ENCODE results near the gene HSPD1.

HSPD1 gene

DNA sequence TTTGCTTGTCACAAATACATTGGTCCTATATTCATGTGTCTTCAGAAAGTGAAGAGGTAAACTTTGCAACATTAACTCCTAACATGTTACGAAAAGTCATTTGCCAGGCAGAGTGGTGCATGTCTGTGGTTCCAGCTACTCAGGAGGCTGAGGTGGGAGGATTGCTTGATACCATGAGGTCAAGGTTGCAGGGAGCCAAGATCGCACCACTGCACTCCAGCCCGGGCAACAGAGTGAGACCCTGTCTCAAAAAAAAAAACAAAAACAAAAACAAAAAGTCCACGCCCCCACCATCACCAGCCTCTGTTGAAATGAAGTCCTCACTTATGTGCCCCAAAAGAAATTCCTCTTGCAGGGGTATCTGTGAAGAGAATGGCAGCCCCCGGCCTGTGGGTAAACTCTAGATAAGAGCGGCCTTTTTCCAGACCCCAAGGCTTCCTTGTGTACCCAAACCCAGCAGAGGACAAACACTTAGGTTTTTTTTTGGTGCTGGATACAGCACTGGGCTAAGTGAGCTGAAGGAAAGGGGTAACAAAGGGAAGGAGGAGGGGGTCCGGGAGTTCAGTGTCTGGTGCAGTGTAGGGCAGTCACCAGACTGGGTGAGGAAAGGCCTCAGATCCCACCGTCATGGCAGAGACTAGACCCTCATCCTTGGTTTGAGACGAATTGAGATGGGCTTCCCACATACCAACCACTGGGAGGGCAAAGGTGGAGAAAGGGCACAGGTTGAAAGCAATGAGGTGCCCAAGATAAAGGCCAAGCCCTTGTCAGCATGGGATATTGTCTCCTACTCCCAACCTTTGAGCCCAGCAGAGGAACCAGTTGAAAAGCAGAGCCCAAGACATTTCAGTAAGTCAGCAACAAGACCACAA is 19.2 kb downstream of the HSPD1 start:
- no peak for TF ChIP-seq CTCF (IDR thresholded peaks at IDR 0.05; ENCODE audit: insufficient read depth, low read depth, low read length, missing control alignments)
- no peak overlapping the region for H3K4me3 ChIP-seq (ENCODE audit: low read depth, low read length)
- DNase-seq (ENCODE audit: low read depth): no peak

GRCh38 chr2:197477797-197478196 is 21.8 kb downstream of the HSPD1 start:
- TF ChIP-seq CTCF (IDR thresholded peaks at IDR 0.05; ENCODE audit: insufficient read depth, low read depth, low read length, missing control alignments): no peak
- no peak overlapping the region for H3K4me3 ChIP-seq (ENCODE audit: low read depth, low read length)
- no peak for DNase-seq (ENCODE audit: low read depth)

DNA sequence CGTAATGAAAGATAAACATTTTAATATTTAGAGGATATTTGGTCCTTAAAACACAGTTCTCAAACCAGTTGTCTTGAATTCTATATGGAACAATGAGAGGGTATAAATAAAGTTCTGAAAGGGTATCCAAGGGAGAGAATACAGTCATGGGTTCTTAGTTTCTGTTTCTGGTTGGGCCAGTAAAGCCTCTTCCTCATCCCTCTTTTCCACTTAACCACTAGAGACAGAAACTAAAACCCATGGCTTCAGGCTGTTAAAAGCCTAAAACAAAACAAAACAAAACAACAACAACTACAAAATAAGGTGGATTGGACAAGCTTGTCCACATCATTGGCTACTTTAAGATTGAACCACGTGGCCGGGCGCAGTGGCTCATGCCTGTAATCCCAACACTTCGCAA is 27.5 kb downstream of the HSPD1 start:
- no peak overlapping the region for H3K4me3 ChIP-seq (ENCODE audit: low read depth, low read length)
- DNase-seq (ENCODE audit: low read depth): no peak
- no peak for TF ChIP-seq CTCF (IDR thresholded peaks at IDR 0.05; ENCODE audit: insufficient read depth, low read depth, low read length, missing control alignments)

DNA sequence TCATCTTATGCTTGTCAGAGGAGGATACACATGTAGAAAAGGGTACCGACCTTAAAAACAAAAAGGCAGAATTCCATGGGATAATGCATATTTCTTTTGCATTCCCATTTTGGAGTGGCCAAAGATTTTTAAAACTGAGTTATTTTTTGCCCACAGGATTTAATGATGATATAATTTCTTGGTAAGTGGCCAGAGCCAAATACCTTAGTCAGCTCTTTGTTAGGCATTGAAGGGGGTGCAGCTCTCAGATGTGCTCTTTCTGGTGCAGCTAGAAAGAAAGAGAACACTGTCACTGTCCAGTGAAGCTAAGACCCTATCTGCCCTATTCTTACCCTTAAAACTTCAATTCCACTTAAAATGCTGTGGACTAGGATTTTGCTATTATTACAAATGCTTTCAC is 35.5 kb downstream of the HSPD1 start:
- no peak for DNase-seq (ENCODE audit: low read depth)
- TF ChIP-seq CTCF (IDR thresholded peaks at IDR 0.05; ENCODE audit: insufficient read depth, low read depth, low read length, missing control alignments): no peak
- H3K4me3 ChIP-seq (ENCODE audit: low read depth, low read length): no peak overlapping the region

- DNase-seq (ENCODE audit: low read depth): no peak
- H3K4me3 ChIP-seq (ENCODE audit: low read depth, low read length): no peak overlapping the region
- no peak for TF ChIP-seq CTCF (IDR thresholded peaks at IDR 0.05; ENCODE audit: insufficient read depth, low read depth, low read length, missing control alignments)
Measured at GRCh38 chr2:197461057-197461456, 38.6 kb downstream of the HSPD1 start.

GRCh38 chr2:197460649-197461048 is 39.0 kb downstream of the HSPD1 start:
- TF ChIP-seq CTCF (IDR thresholded peaks at IDR 0.05; ENCODE audit: insufficient read depth, low read depth, low read length, missing control alignments): no peak
- H3K4me3 ChIP-seq (ENCODE audit: low read depth, low read length): no peak overlapping the region
- DNase-seq (ENCODE audit: low read depth): no peak

- TF ChIP-seq CTCF (IDR thresholded peaks at IDR 0.05; ENCODE audit: insufficient read depth, low read depth, low read length, missing control alignments): no peak
- H3K4me3 ChIP-seq (ENCODE audit: low read depth, low read length): no peak overlapping the region
- no peak for DNase-seq (ENCODE audit: low read depth)
Measured at GRCh38 chr2:197455428-197455827, 44.2 kb downstream of the HSPD1 start.

Data from GM12865 (cell line).